ENCODE results near the gene ZNF700. TPM values are rescaled to one million over a fixed set of nuclear protein-coding genes. Genes with fewer than 3 reads are reported as not detected.
A peak's percentile ranks its signal among the peaks of the same experiment; 100 is the strongest.
"Not testable (repeated sequence)": the region's sequence is repeated elsewhere in the genome, so short reads cannot be mapped to it uniquely, and the experiment has no call there.

The ZNF700 gene
- total RNA-seq = 14.8 TPM

DNA sequence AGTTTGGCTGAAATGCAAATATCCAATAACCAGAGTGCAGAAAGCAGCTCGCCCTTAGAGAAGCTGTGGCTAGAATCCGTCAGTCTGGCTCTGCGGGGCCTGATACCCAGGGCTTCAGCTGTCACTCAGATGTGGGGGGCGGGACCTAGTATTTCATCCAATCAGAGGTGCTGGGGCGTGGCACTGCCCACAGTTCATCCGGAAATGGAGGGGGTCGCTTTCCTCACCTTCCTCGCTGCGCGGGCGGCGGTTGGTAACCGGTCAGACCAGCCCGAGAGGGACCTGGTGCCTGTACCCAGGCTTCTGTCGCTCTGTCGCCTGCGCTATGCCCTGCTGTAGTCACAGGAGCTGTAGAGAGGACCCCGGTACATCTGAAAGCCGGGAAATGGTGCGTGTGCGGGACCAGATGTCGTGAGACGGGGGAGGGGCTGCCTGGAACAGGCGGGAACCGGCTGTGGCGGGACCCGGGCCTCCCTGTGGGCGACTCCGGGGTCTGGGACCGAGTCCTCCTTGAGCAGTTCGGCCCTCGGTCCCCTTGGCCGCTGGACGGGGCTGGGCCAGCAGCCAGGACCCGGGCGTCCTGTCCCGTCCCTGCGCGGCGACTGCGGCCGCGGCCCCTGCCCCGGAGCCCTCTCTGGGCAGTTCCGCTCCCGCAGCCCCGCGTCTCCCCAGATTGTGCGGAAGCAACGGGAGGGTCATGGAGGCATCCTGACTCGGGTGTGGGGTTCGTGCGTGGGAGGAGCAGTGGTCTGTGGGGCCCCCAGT, at the start of gene ZNF700:
Gene ZNF700 (plus strand): TSS at position 222 of the 765 bp plus-strand sequence. CDS start 104 bp downstream, at position 326.
- Histone ChIP-seq H3K4me1 (ENCODE audit: insufficient read depth, low read length) (peaks cover 24% of the 10 kb centered on the region), H3K9me3 (ENCODE audit: low read depth, low read length) (no peaks in the 10 kb centered on the region), H3K4me3 (ENCODE audit: low read length) (peak within 1 kb of the TSS; percentile 93), H3K27me3 (ENCODE audit: insufficient read depth, low read length) (no peaks in the 10 kb centered on the region)

GRCh38 chr19:11879687-11880266, 45.1 kb upstream of the ZNF700 start:
- H3K4me3 ChIP-seq (ENCODE audit: low read length); H3K27me3 ChIP-seq (ENCODE audit: insufficient read depth, low read length); H3K4me1 ChIP-seq (ENCODE audit: insufficient read depth, low read length); H3K9me3 ChIP-seq (ENCODE audit: low read depth, low read length): not testable (repeated sequence)

- H3K4me1 ChIP-seq (ENCODE audit: insufficient read depth, low read length) = no peaks in the 10 kb centered on the region
- H3K9me3 ChIP-seq (ENCODE audit: low read depth, low read length) = no peaks in the 10 kb centered on the region
- H3K27me3 ChIP-seq (ENCODE audit: insufficient read depth, low read length) = no peaks in the 10 kb centered on the region
- no peak overlapping the region for H3K4me3 ChIP-seq (ENCODE audit: low read length)
Measured at GRCh38 chr19:11880598-11880997, 44.3 kb upstream of the ZNF700 start.

DNA sequence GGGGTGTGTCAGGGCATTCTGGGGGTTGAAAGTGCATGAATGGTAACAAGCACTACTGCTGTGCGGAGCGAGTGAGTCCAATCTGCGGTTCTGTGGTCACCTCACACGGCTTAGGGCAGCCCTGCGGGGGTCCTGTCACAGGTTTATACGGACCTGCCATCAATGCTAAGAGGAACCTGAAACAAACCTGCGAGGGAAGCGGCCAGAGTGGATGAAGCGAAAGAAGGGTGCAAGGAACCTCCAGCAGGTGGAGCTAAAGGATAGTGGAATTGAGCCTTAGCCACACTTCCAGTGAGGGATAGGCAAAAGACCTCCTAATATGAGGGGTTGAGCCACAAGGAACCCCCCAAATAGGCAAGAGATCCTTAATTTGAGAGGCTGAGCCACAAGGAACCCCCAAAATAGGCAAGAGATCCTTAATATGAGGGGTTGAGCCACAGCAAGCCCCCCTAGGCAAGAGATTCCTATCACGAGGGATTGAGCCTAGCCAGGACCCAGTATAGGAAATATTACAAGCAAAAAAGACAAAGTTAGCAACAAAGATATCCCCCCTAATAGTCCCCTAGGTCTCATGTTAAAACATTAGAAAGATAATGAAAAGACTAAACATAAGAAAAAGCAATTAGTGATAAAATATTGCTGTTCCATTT, 43.6 kb upstream of the ZNF700 start:
- H3K9me3 ChIP-seq (ENCODE audit: low read depth, low read length) = no peaks in the 10 kb centered on the region

GRCh38 chr19:11882606-11883005, 42.3 kb upstream of the ZNF700 start:
- Histone ChIP-seq H3K4me3 (ENCODE audit: low read length) (no peak overlapping the region), H3K4me1 (ENCODE audit: insufficient read depth, low read length) (peaks cover 6% of the 10 kb centered on the region), H3K27me3 (ENCODE audit: insufficient read depth, low read length) (no peaks in the 10 kb centered on the region), H3K9me3 (ENCODE audit: low read depth, low read length) (no peaks in the 10 kb centered on the region)

More for the DNA sequence above, 43.6 kb upstream of the ZNF700 start:
- Histone ChIP-seq H3K4me1 (ENCODE audit: insufficient read depth, low read length) (no peaks in the 10 kb centered on the region), H3K27me3 (ENCODE audit: insufficient read depth, low read length) (no peaks in the 10 kb centered on the region), H3K4me3 (ENCODE audit: low read length) (no peak overlapping the region)

- Histone ChIP-seq H3K4me1 (ENCODE audit: insufficient read depth, low read length) (peaks cover 18% of the 10 kb centered on the region), H3K27me3 (ENCODE audit: insufficient read depth, low read length) (no peaks in the 10 kb centered on the region), H3K4me3 (ENCODE audit: low read length) (peak overlapping the region; percentile 69), H3K9me3 (ENCODE audit: low read depth, low read length) (no peaks in the 10 kb centered on the region)
Measured at GRCh38 chr19:11887234-11887610, 37.7 kb upstream of the ZNF700 start.

DNA sequence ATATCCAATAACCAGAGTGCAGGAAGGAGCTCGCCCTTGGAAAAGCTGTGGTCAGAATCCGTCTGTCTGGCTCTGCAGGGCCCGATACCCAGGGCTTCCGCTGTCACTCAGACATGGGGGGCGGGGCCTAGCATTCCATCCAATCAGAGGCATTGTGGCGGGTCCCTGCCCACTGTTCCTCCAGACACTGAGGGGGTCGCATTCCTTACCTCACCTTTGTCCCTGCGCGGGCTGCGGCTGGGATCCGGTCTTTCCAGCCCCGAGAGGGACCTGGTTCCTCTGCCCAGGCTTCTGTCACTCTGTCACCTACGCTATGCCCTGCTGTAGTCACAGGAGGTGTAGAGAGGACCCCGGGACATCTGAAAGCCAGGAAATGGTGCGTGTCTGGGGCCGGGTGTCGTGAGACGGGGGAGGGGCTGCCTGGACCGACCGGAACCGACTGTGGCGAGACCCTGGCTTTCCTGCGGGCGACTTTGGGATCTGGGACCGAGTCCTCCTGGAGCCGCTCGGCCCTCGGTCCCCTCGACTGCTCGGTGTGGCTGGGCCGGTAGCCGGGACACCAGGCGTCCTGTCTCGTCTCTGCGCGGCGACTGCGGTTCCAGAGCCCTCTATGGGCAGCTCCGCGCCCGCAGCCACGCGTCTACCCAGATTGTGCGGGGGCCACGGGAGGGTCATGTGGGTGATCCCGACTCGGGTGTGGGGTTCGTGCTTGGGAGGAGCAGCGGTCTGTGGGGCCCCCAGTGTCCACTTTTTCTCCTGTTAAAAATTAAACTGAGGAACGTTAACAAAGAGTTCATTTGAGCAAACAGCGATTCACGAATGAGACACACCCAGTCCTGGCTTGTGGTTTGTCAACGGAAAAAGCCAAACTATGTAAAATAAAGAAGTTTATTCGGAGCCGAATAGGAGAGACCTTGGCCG, 37.0 kb upstream of the ZNF700 start, which contains the start of gene ZNF69:
Gene ZNF69 (plus strand): TSS at position 172 of the 921 bp plus-strand sequence. CDS start 142 bp downstream, at position 314.
- no peaks in the 10 kb centered on the region for H3K9me3 ChIP-seq (ENCODE audit: low read depth, low read length)
- H3K27me3 ChIP-seq (ENCODE audit: insufficient read depth, low read length) = no peaks in the 10 kb centered on the region
- H3K4me1 ChIP-seq (ENCODE audit: insufficient read depth, low read length) = peaks cover 18% of the 10 kb centered on the region
- H3K4me3 ChIP-seq (ENCODE audit: low read length) = peak within 1 kb of the TSS; percentile 69

GRCh38 chr19:11889901-11890300, 35.0 kb upstream of the ZNF700 start:
- H3K4me1 ChIP-seq (ENCODE audit: insufficient read depth, low read length) = peaks cover 18% of the 10 kb centered on the region
- H3K9me3 ChIP-seq (ENCODE audit: low read depth, low read length); H3K4me3 ChIP-seq (ENCODE audit: low read length); H3K27me3 ChIP-seq (ENCODE audit: insufficient read depth, low read length): not testable (repeated sequence)

- no peak overlapping the region for H3K4me3 ChIP-seq (ENCODE audit: low read length)
- no peaks in the 10 kb centered on the region for H3K9me3 ChIP-seq (ENCODE audit: low read depth, low read length)
- H3K27me3 ChIP-seq (ENCODE audit: insufficient read depth, low read length) = no peaks in the 10 kb centered on the region
- peaks cover 18% of the 10 kb centered on the region for H3K4me1 ChIP-seq (ENCODE audit: insufficient read depth, low read length)
Measured at GRCh38 chr19:11890634-11891033, 34.3 kb upstream of the ZNF700 start.

DNA sequence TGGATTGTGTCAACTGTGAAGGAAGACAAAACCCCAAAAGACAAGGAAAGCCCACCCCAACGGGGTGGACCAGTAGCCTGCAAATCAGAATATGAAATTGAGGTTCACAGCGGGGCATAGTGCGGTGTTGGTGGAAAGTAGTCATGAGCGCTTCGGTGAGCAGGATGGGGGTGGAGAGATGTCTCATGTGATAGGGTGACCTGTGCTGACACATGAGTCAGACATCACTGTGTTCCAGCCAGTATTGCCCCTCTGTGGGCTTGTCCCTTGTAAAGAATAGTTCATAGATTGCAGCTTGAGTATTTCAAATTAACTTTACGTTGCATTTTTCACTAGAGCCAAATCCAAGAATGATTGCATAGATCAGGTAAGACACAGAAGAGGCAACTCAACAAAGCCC, 30.1 kb upstream of the ZNF700 start:
- H3K9me3 ChIP-seq (ENCODE audit: low read depth, low read length) = no peaks in the 10 kb centered on the region

DNA sequence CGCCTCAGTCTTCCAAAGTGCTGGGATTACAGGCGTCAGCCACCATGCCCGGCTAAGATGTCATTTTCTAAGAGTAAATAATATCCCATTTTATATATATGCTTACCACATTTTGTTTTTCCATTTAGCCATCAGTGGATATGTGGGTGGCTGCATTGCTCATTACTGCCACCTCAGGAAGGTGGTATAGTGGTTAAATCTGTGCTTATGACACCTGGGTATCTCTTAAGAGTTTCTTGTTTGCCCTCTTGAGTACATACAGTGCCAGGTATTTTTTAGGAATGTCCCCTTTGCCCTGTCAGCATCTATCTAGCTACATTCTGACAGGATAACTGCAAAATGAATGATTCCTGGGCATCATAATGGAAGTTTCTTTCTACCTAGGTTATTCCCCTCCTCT, 22.7 kb upstream of the ZNF700 start:
- peaks cover 51% of the 10 kb centered on the region for H3K9me3 ChIP-seq (ENCODE audit: low read depth, low read length)
- no peak overlapping the region for H3K4me3 ChIP-seq (ENCODE audit: low read length)
- no peaks in the 10 kb centered on the region for H3K27me3 ChIP-seq (ENCODE audit: insufficient read depth, low read length)
- no peaks in the 10 kb centered on the region for H3K4me1 ChIP-seq (ENCODE audit: insufficient read depth, low read length)

More for the DNA sequence above, 30.1 kb upstream of the ZNF700 start:
- Histone ChIP-seq H3K27me3 (ENCODE audit: insufficient read depth, low read length) (no peaks in the 10 kb centered on the region), H3K4me3 (ENCODE audit: low read length) (no peak overlapping the region), H3K4me1 (ENCODE audit: insufficient read depth, low read length) (no peaks in the 10 kb centered on the region)

- no peaks in the 10 kb centered on the region for H3K4me1 ChIP-seq (ENCODE audit: insufficient read depth, low read length)
- H3K9me3 ChIP-seq (ENCODE audit: low read depth, low read length) = peaks cover 51% of the 10 kb centered on the region
- no peaks in the 10 kb centered on the region for H3K27me3 ChIP-seq (ENCODE audit: insufficient read depth, low read length)
- H3K4me3 ChIP-seq (ENCODE audit: low read length) = no peak overlapping the region
Measured at GRCh38 chr19:11905928-11906327, 19.0 kb upstream of the ZNF700 start.

DNA sequence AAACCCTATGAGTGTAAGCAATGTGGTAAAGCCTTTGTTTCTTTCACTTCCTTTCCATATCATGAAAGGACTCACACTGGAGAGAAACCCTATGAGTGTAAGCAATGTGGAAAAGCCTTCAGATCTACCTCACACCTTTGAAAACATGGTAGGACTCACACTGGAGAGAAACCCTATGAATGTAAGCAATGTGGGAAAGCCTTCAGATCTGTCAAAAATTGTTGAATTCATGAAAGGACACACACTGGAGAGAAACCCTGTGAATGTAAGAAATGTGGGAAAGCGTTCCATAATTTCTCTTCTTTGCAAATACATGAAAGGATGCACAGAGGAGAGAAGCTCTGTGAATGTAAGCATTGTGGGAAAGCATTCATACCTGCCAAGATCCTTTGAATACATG, 13.0 kb upstream of the ZNF700 start:
- not testable (repeated sequence) for H3K4me3 ChIP-seq (ENCODE audit: low read length); H3K27me3 ChIP-seq (ENCODE audit: insufficient read depth, low read length); H3K4me1 ChIP-seq (ENCODE audit: insufficient read depth, low read length)
- peaks cover 24% of the 10 kb centered on the region for H3K9me3 ChIP-seq (ENCODE audit: low read depth, low read length)

DNA sequence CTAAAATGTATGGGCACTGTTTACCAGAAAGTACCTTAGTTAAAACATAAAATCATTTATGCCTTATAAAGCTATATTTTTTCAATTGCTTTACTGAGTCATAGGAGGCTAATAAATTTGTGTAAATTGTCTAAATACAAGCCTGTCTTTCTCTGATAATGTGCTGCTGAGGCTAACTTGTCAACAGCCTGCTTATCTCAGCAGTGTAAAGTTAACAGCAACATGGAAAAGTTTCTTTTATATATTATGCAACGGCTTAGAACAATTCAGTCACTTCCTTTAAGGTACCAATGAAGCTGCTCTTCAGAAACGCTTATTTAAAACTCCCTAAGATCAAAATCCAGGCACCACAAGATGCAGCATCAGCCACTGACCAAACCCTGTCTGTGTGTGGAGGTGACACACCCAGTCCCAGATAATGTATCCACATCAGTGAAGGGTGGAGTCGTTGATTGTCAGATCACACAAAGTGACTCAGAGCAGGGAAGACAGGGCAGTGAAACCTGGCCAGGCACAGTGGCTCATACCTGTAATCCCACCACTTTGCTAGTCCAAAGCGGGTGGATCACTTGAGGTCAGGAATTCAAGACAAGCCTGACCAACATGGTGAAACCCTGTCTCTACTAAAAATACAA, 10.4 kb upstream of the ZNF700 start:
- not testable (repeated sequence) for H3K4me3 ChIP-seq (ENCODE audit: low read length)

More for the DNA sequence above, 10.4 kb upstream of the ZNF700 start:
- peaks cover 23% of the 10 kb centered on the region for H3K9me3 ChIP-seq (ENCODE audit: low read depth, low read length)
- not testable (repeated sequence) for H3K4me1 ChIP-seq (ENCODE audit: insufficient read depth, low read length); H3K27me3 ChIP-seq (ENCODE audit: insufficient read depth, low read length)

Measured in mononuclear cell (primary cell).